K562 (cell line): ENCODE measurements around the gene TCEAL4. TPM values are rescaled to one million over a fixed set of nuclear protein-coding genes. Genes with fewer than 3 reads are reported as not detected.

Experiments used
- BCLAF1 ChIP-seq, 2 experiments: fragments of 450-650 bp in 1 of 2; IDR thresholded peaks; 2 replicates each; pipeline ENCODE4 v1.6.1; 2011 to 2017; ENCODE audit warnings: low read depth in 2 of 2, antibody characterized with exemption in 1 of 2, borderline replicate concordance in 1 of 2, low read length in 1 of 2, mild to moderate bottlenecking in 1 of 2, mixed read lengths in 1 of 2; ENCODE audit not compliant: control insufficient read depth in 1 of 2
- CSDE1 ChIP-seq, 2 experiments: fragments of 450-650 bp; IDR thresholded peaks; 2 replicates each; pipeline ENCODE4 v1.6.1; 2016; ENCODE audit warnings: mild to moderate bottlenecking in 1 of 2
- DACH1 ChIP-seq: fragments of 450-650 bp; IDR thresholded peaks from 2 replicates; pipeline ENCODE4 v1.6.1; 2018; ENCODE audit not compliant: partially characterized antibody
- DIDO1 ChIP-seq: fragments of 450-650 bp; IDR thresholded peaks from 2 replicates; pipeline ENCODE4 v1.6.1; 2016; ENCODE audit warnings: low read depth, missing biosample characterization, missing genetic modification characterization
- GTF2E2 ChIP-seq: fragments of 200-800 bp; sonication (Bioruptor generic); IDR thresholded peaks from 2 replicates; pipeline ENCODE4 v1.6.1; 2016; ENCODE audit warnings: missing genetic modification characterization, missing compliant biosample characterization
- HCFC1 ChIP-seq: IDR thresholded peaks from 2 replicates; pipeline ENCODE4 v1.6.1; 2012; ENCODE audit warnings: low read depth, low read length, improper control_type of control experiment
- IFI16 ChIP-seq: fragments of 250-450 bp; sonication (Bioruptor Pico); IDR thresholded peaks from 2 replicates; pipeline ENCODE4 v2.1.2; 2022; ENCODE audit warnings: mild to moderate bottlenecking, inconsistent platforms
- KHSRP ChIP-seq: fragments of 450-650 bp; IDR thresholded peaks from 2 replicates; pipeline ENCODE4 v1.6.1; 2017
- MTA3 ChIP-seq: fragments of 450-650 bp; formaldehyde crosslinking; IDR thresholded peaks from 2 replicates; pipeline ENCODE4 v1.6.1; 2017; ENCODE audit warnings: mild to moderate bottlenecking, borderline replicate concordance
- MXI1 ChIP-seq: IDR thresholded peaks from 2 replicates; pipeline ENCODE4 v1.6.1; 2011; ENCODE audit warnings: low read depth, mild to moderate bottlenecking, improper control_type of control experiment, low read length
- POLR2A ChIP-seq: fragments of 450-650 bp; conservative IDR thresholded peaks from 2 replicates; pipeline ENCODE4 v1.6.1; 2016
- POLR2G ChIP-seq: fragments of 200-400 bp; formaldehyde crosslinking; IDR thresholded peaks from 2 replicates; pipeline ENCODE4 v1.6.1; 2017; ENCODE audit warnings: low read depth, mild to moderate bottlenecking, antibody characterized with exemption, low read length, moderate library complexity
- PRDM10 ChIP-seq: fragments of 450-650 bp; IDR thresholded peaks from 2 replicates; pipeline ENCODE4 v1.6.1; 2018; ENCODE audit not compliant: partially characterized antibody
- SAFB2 ChIP-seq: fragments of 200-400 bp; formaldehyde crosslinking; IDR thresholded peaks from 2 replicates; pipeline ENCODE4 v1.6.1; 2018; ENCODE audit warnings: borderline replicate concordance, low read length, low read depth, moderate library complexity; ENCODE audit not compliant: severe bottlenecking
- SFPQ ChIP-seq: fragments of 200-400 bp; formaldehyde crosslinking; IDR thresholded peaks from 2 replicates; pipeline ENCODE4 v1.6.1; 2017; ENCODE audit warnings: mild to moderate bottlenecking, low read depth, low read length, moderate library complexity
- SUPT5H ChIP-seq: fragments of 450-650 bp; IDR thresholded peaks from 2 replicates; pipeline ENCODE4 v1.6.1; 2016
- WHSC1 ChIP-seq: IDR thresholded peaks from one replicate; pipeline ENCODE4 v1.6.1; 2012; ENCODE audit warnings: low read length, control low read depth, inconsistent platforms
- ZNF165 ChIP-seq: fragments of 250-450 bp; sonication (Bioruptor Pico); IDR thresholded peaks from 2 replicates; pipeline ENCODE4 v1.4.0; 2020; ENCODE audit warnings: borderline replicate concordance
- ZNF347 ChIP-seq: fragments of 450-650 bp; formaldehyde crosslinking; IDR thresholded peaks from 2 replicates; pipeline ENCODE4 v1.4.0; 2020; ENCODE audit warnings: low read depth, mild to moderate bottlenecking, moderate library complexity
- ZNF408 ChIP-seq: fragments of 250-450 bp; sonication (Bioruptor Pico); IDR thresholded peaks from 2 replicates; pipeline ENCODE4 v1.4.0; 2020; ENCODE audit warnings: low read depth, mild to moderate bottlenecking, moderate library complexity
- ZNF644 ChIP-seq: fragments of 200-800 bp; sonication (Bioruptor generic); IDR thresholded peaks from 2 replicates; pipeline ENCODE4 v1.6.1; 2016; ENCODE audit warnings: low read depth, missing genetic modification characterization, missing compliant biosample characterization
- polyA plus RNA-seq, 8 experiments: library from polyadenylated mRNA; depleted of rRNA in 4 of 8; stranded (reverse) in 5 of 8; unstranded in 3 of 8; fragments of >200 nt; fragmentation: Nextera tagmentation in 2 of 8; fragmentation: Illumina TruSeq in 1 of 8; extraction: Ambion mirVana in 2 of 8; extraction: Trizol in 1 of 8; gene quantifications; 2 replicates each; pipeline versions ENCODE4 v1.2.1 to v1.2.3, GENCODE V29; 2011 to 2014; ENCODE audit warnings: inconsistent platforms in 1 of 8, missing spikeins in 1 of 8
- total RNA-seq, 7 experiments: library from RNA; depleted of rRNA in 6 of 7; stranded (reverse); fragments of >200 nt in 6 of 7; fragmentation: Illumina TruSeq in 2 of 7; extraction: Trizol in 2 of 7; gene quantifications; 2 replicates each; pipeline versions ENCODE4 v1.2.1 to v1.2.3, GENCODE V29; 2011 to 2021; ENCODE audit warnings: low replicate concordance in 1 of 7

Gene TCEAL4
- total and polyA plus RNA-seq, 9 of the 15 experiments (the other 6 are each of a cell fraction or from before 2014, with no cell fraction given): 0.36 to 12.3 (median 7.9) TPM

GRCh38 chrX:103554687-103555424, 30.5 kb upstream of the TCEAL4 start (continued):
- TF ChIP-seq ZNF408 (no peak), KHSRP (peak; percentile 62; the same call in 1 of the 2 replicates), ZNF644 (no peak), SFPQ (no peak), DIDO1 (peak; percentile 41; the same call in 1 of the 2 replicates), ZNF347 (CRISPR knock-in tag) (no peak), DACH1 (no peak), GTF2E2 (tag) (no peak), WHSC1 (no peak), SUPT5H (peak; percentile 33; the same call in 1 of the 2 replicates), PRDM10 (no peak), CSDE1 (IDR thresholded peaks at IDR 0.05) (peak in 1 of 2 experiments; percentile 93; a peak in 2 of 4 replicates), IFI16 (CRISPR knock-in tag) (no peak), MXI1 (no peak), POLR2G (no peak), BCLAF1 (IDR thresholded peaks at IDR 0.05; ENCODE audit: borderline replicate concordance in 1 of 2, control insufficient read depth in 1 of 2, low read depth in 2 of 2, low read length in 1 of 2) (no peak), MTA3 (no peak), POLR2A (peak; percentile 51; the same call in 1 of the 2 replicates), HCFC1 (peak; percentile 62), SAFB2 (no peak), ZNF165 (CRISPR knock-in tag) (no peak)
